HepG2 (cell line): Measurements from ENCODE around the gene ST6GAL2. TPM values are rescaled to one million over a fixed set of nuclear protein-coding genes. Genes with fewer than 3 reads are reported as not detected.

Experiments used
- ATAC-seq: fragments of 200-7000 bp; cut with Tn5 transposase; 3 replicates; pipeline ENCODE4 v1.9.1; 2020; ENCODE audit warnings: mild to moderate bottlenecking, moderate library complexity
- BruUV-seq: library from RNA; stranded (reverse); fragments of 400-500 nt; replicated peaks from 2 replicates; lab custom pipeline; 2021; lab: Mats Ljungman, UMichigan
- CTCF ChIA-PET: fragments of 300-600 bp; formaldehyde crosslinking; extraction: SDS; loops from one replicate; lab custom pipeline; 2021; ENCODE audit warnings: low total read pairs, inconsistent platforms, low intra/inter-chr PET ratio; lab: Yijun Ruan, JAX
- POLR2A ChIA-PET: fragments of 350-600 bp; sonication (Branson Sonifier 250); formaldehyde crosslinking; loops from one replicate; lab custom pipeline; 2020; ENCODE audit warnings: antibody characterized with exemption, inconsistent platforms; lab: Yijun Ruan, JAX
- DNase-seq: peaks from one replicate; pipeline ENCODE4 v3.0.0-alpha.2; 2015; ENCODE audit warnings: low spot score
- FAIRE-seq: peaks from 3 replicates; lab custom pipeline; 2011; peaks lifted over from hg19 to GRCh38; lab: Jason Lieb, UNC
- H2AFZ ChIP-seq: one replicate; pipeline ENCODE4 v1.6.1; 2011; ENCODE audit warnings: low read length, inconsistent platforms
- H3K27ac ChIP-seq: fragments of 300-600 bp; 3 replicates; pipeline ENCODE4 v1.8.0; 2011; ENCODE audit warnings: mixed run types, mild to moderate bottlenecking, mixed read lengths, low read length, inconsistent platforms; ENCODE audit not compliant: insufficient read depth; ENCODE audit errors: extremely low read length
- H3K27me3 ChIP-seq, 2 experiments: fragments of 200-600 bp in 1 of 2; 2 replicates in 1 of 2; 3 replicates in 1 of 2; pipeline versions ENCODE4 v1.6.0 to v1.8.0; 2011; ENCODE audit warnings: low read length in 2 of 2, mild to moderate bottlenecking in 2 of 2, moderate library complexity in 2 of 2, inconsistent platforms in 1 of 2; ENCODE audit not compliant: insufficient read depth in 2 of 2, control insufficient read depth in 1 of 2
- H3K36me3 ChIP-seq, 2 experiments: fragments of 200-600 bp in 1 of 2; replicated peaks in 1 of 2; 2 replicates in 1 of 2; 3 replicates in 1 of 2; pipeline versions ENCODE4 v1.5.1 to v1.8.0; 2011; ENCODE audit warnings: low read length in 2 of 2, inconsistent platforms in 1 of 2; ENCODE audit not compliant: insufficient read depth in 2 of 2, control insufficient read depth in 1 of 2
- H3K4me1 ChIP-seq: 2 replicates; pipeline ENCODE4 v1.5.1; 2012; ENCODE audit warnings: low read length, inconsistent platforms; ENCODE audit not compliant: insufficient read depth
- H3K4me2 ChIP-seq: 2 replicates; pipeline ENCODE4 v1.6.0; 2011; ENCODE audit warnings: low read depth, low read length, inconsistent platforms
- H3K4me3 ChIP-seq, 3 experiments: fragments of 200-600 bp in 1 of 3; sonication (generic), shearing (Covaris generic) in 1 of 3; replicated peaks in 1 of 3; 2 replicates each; pipeline ENCODE4 v1.5.1; 2011 to 2016; ENCODE audit warnings: low read length in 3 of 3, inconsistent platforms in 2 of 3, low read depth in 2 of 3, mild to moderate bottlenecking in 2 of 3, control low read depth in 1 of 3, mixed read lengths in 1 of 3; ENCODE audit not compliant: insufficient read depth in 1 of 3
- H3K79me2 ChIP-seq: one replicate; pipeline ENCODE4 v1.6.1; 2011; ENCODE audit warnings: low read length, inconsistent platforms; ENCODE audit not compliant: insufficient read depth
- H3K9ac ChIP-seq: 2 replicates; pipeline ENCODE4 v1.6.0; 2011; ENCODE audit warnings: mild to moderate bottlenecking, low read depth, low read length, inconsistent platforms; ENCODE audit not compliant: insufficient read depth
- H3K9me3 ChIP-seq: 2 replicates; pipeline ENCODE4 v1.5.1; 2012; ENCODE audit warnings: mild to moderate bottlenecking, low read length
- H4K20me1 ChIP-seq: 2 replicates; pipeline ENCODE4 v1.6.0; 2011; ENCODE audit warnings: inconsistent platforms, mild to moderate bottlenecking, low read length, moderate library complexity; ENCODE audit not compliant: insufficient read depth
- ARID4A ChIP-seq: sonication (generic); formaldehyde crosslinking; IDR thresholded peaks from 2 replicates; pipeline ENCODE4 v1.5.0; 2020; ENCODE audit warnings: mild to moderate bottlenecking, missing genetic modification reagents, borderline replicate concordance
- ATAD3A ChIP-seq: sonication (generic); formaldehyde crosslinking; IDR thresholded peaks from 2 replicates; pipeline ENCODE4 v1.4.0; 2020; ENCODE audit warnings: missing genetic modification reagents
- E2F1 ChIP-seq: sonication (generic); formaldehyde crosslinking; IDR thresholded peaks from 2 replicates; pipeline ENCODE4 v1.5.0; 2020; ENCODE audit warnings: missing genetic modification reagents
- NFKB2 ChIP-seq: sonication (generic); formaldehyde crosslinking; IDR thresholded peaks from 2 replicates; pipeline ENCODE4 v1.4.0; 2020; ENCODE audit warnings: missing genetic modification reagents, borderline replicate concordance
- PHB2 ChIP-seq: fragments of 450-650 bp; IDR thresholded peaks from 2 replicates; pipeline ENCODE4 v1.6.1; 2018; ENCODE audit not compliant: partially characterized antibody
- ZC3H4 ChIP-seq: sonication (generic); formaldehyde crosslinking; IDR thresholded peaks from 2 replicates; pipeline ENCODE4 v1.4.0; 2020; ENCODE audit warnings: missing genetic modification reagents, borderline replicate concordance
- ZKSCAN1 ChIP-seq: fragments of 150-350 bp; IDR thresholded peaks from 2 replicates; pipeline ENCODE4 v1.6.1; 2014; ENCODE audit warnings: low read length
- ZNF530 ChIP-seq: sonication (generic); formaldehyde crosslinking; IDR thresholded peaks from 2 replicates; pipeline ENCODE4 v1.5.0; 2020; ENCODE audit warnings: low read depth, mild to moderate bottlenecking, missing genetic modification reagents
- ZNF841 ChIP-seq: sonication (generic); formaldehyde crosslinking; IDR thresholded peaks from 2 replicates; pipeline ENCODE4 v1.8.1; 2023; ENCODE audit warnings: missing genetic modification reagents, borderline replicate concordance
- ZZZ3 ChIP-seq: sonication (generic); formaldehyde crosslinking; IDR thresholded peaks from 2 replicates; pipeline ENCODE4 v1.4.0; 2020; ENCODE audit warnings: missing genetic modification reagents, mild to moderate bottlenecking, borderline replicate concordance
- WGBS: methylation state at CpG from one replicate; pipeline ENCODE4 v1.1.6; 2017; ENCODE audit warnings: low lambda C conversion rate; 5-methylcytosine and 5-hydroxymethylcytosine counted together
- in situ Hi-C: cut with HindIII; loops from 2 replicates; pipeline ENCODE4 v1.10.0; 2017; ENCODE audit warnings: low pct_unique_long_range_greater_than_20kb; ENCODE audit not compliant: extremely low pct_ligation_motif_present
- intact Hi-C: fragments of 100-400 bp; cut with micrococcal nuclease; formaldehyde crosslinking; loops from one replicate; pipeline ENCODE4 v1.10.0; 2022; ENCODE audit not compliant: unreplicated experiment
- polyA plus RNA-seq, 8 experiments: library from polyadenylated mRNA; depleted of rRNA in 3 of 8; stranded (reverse) in 7 of 8; unstranded in 1 of 8; fragments of >200 nt; fragmentation: Illumina TruSeq in 4 of 8; extraction: Trizol in 4 of 8; gene quantifications; 2 replicates each; pipeline versions ENCODE4 v1.2.1 to v1.2.3, GENCODE V29; 2011 to 2016; ENCODE audit warnings: low read depth in 4 of 8, missing spikeins in 1 of 8, mixed read lengths in 1 of 8; ENCODE audit not compliant: insufficient read depth in 1 of 8
- total RNA-seq, 5 experiments: library from RNA; depleted of rRNA; stranded (reverse); fragments of >200 nt; fragmentation: Illumina TruSeq; extraction: Trizol; gene quantifications; 2 replicates each; pipeline ENCODE4 v1.2.3, GENCODE V29; 2016; ENCODE audit warnings: low read depth in 1 of 5
- TF ChIP-seq, protein P1 (sequence below): sonication (generic); formaldehyde crosslinking; IDR thresholded peaks from 2 replicates; pipeline ENCODE4 v1.4.0; 2020; ENCODE audit warnings: missing genetic modification reagents, borderline replicate concordance
- TF ChIP-seq, protein P2 (sequence below): sonication (generic); formaldehyde crosslinking; IDR thresholded peaks from 2 replicates; pipeline ENCODE4 v1.5.0; 2020; ENCODE audit warnings: missing genetic modification reagents, mild to moderate bottlenecking, borderline replicate concordance

Gene ST6GAL2
- total and polyA plus RNA-seq, 2 of the 13 experiments (the other 11 are each of a cell fraction or from before 2014, with no cell fraction given): not detected

- Histone ChIP-seq H3K9me3 (no peaks in the 10 kb centered on the region), H3K79me2 (no peaks in the 10 kb centered on the region)
- TF ChIP-seq E2F1 (CRISPR knock-in tag) (no peak), ARID4A (no peak), NFKB2 (CRISPR knock-in tag) (no peak), ZC3H4 (CRISPR knock-in tag) (no peak), PHB2 (no peak), ZZZ3 (CRISPR knock-in tag) (no peak), ZKSCAN1 (no peak), ATAD3A (CRISPR knock-in tag) (no peak), ZNF841 (CRISPR knock-in tag) (no peak), ZNF530 (no peak)
- TF ChIP-seq, protein P1, sequence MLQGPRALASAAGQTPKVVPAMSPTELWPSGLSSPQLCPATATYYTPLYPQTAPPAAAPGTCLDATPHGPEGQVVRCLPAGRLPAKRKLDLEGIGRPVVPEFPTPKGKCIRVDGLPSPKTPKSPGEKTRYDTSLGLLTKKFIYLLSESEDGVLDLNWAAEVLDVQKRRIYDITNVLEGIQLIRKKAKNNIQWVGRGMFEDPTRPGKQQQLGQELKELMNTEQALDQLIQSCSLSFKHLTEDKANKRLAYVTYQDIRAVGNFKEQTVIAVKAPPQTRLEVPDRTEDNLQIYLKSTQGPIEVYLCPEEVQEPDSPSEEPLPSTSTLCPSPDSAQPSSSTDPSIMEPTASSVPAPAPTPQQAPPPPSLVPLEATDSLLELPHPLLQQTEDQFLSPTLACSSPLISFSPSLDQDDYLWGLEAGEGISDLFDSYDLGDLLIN (CRISPR knock-in tag): no peak
- TF ChIP-seq, protein P2, sequence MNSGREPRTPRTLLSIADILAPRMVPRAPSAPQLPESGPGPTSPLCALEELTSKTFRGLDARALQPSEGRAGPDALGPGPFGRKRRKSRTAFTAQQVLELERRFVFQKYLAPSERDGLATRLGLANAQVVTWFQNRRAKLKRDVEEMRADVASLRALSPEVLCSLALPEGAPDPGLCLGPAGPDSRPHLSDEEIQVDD: no peak
- TF ChIP-seq, all 625 proteins: peak for 0
- FAIRE-seq (no peak), DNase-seq (no peak), ATAC-seq (no peak)
- H3K4me3 ChIP-seq: no peak overlapping the region
- intact Hi-C loops (no loop called here), in situ Hi-C loops (no loop called here)
- ChIA-PET CTCF (no interaction called here), POLR2A (no interaction called here)
- WGBS: 10% methylated on average over 7 of the region's 7 CpGs
- H2AFZ ChIP-seq: no peak overlapping the region
- BruUV-seq: no TSS peak
- peaks cover 0 to under 1% of the 10 kb centered on the region in 2 experiments; a peak in 1 of 5 replicates for H3K27me3 ChIP-seq
- no peaks in the 10 kb centered on the region for H4K20me1 ChIP-seq
- no peaks in the 10 kb centered on the region for H3K4me1 ChIP-seq
- no peak overlapping the region for H3K9ac ChIP-seq
- H3K4me2 ChIP-seq: no peak overlapping the region
- H3K27ac ChIP-seq: no peak overlapping the region
- no peaks in the 10 kb centered on the region for H3K36me3 ChIP-seq
Measured at GRCh38 chr2:106841886-106842645, 43.9 kb downstream of the ST6GAL2 start.
